ENCODE measurements around the gene GPC1. TPM values are rescaled to one million over a fixed set of nuclear protein-coding genes. Genes with fewer than 3 reads are reported as not detected.

The GPC1 gene
- total RNA-seq, 4 donors from 2014 or later, result 34.1 to 80.4 (median 53.3) TPM

DNA sequence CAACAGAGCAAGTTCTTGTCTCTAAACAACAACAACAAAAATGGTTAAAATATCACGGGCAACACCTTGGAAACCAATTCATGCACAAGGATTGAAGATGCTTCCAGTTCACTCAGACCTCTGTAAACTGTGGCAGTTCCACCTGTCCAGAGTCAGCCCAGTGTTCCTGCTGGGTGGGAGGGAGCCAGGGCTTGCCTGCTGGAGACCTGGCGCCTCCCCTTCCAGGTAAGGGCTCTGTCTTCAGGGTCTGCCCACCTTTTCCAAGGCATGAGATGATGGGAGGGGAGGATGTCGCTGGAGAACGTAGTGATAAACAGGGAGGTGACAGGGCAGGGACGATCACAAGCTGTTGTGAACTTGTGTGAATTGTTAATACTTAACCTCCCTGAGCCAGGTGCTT lies 9.8 kb upstream of the GPC1 start:
- TF ChIP-seq, protein P1, sequence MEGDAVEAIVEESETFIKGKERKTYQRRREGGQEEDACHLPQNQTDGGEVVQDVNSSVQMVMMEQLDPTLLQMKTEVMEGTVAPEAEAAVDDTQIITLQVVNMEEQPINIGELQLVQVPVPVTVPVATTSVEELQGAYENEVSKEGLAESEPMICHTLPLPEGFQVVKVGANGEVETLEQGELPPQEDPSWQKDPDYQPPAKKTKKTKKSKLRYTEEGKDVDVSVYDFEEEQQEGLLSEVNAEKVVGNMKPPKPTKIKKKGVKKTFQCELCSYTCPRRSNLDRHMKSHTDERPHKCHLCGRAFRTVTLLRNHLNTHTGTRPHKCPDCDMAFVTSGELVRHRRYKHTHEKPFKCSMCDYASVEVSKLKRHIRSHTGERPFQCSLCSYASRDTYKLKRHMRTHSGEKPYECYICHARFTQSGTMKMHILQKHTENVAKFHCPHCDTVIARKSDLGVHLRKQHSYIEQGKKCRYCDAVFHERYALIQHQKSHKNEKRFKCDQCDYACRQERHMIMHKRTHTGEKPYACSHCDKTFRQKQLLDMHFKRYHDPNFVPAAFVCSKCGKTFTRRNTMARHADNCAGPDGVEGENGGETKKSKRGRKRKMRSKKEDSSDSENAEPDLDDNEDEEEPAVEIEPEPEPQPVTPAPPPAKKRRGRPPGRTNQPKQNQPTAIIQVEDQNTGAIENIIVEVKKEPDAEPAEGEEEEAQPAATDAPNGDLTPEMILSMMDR (IDR thresholded peaks at IDR 0.05; ENCODE audit: low read depth), result no peak

GRCh38 chr2:240426845-240427721 lies 8.4 kb upstream of the GPC1 start:
- TF ChIP-seq, protein P1 (IDR thresholded peaks at IDR 0.05; ENCODE audit: low read depth), result no peak

DNA sequence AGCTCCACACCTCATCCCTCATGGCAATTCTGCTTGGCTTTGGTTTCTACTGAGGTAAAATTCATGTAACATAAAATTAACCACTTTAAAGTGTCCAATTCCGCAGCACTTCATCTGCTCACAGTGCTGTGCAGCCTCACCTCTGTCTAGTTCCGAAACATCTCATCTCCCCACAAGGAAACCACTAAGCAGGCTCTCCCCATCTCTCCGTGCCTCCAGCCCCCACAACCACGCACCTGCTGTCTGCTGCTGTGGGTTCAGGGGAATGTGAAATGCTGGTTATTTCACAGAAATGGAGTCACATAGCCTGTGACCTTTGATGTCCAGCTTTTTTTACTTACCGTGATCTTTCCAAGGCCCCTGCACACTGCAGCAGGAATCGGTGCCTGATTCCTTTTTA lies 7.7 kb upstream of the GPC1 start:
- TF ChIP-seq, protein P1 (IDR thresholded peaks at IDR 0.05; ENCODE audit: low read depth), result no peak

DNA sequence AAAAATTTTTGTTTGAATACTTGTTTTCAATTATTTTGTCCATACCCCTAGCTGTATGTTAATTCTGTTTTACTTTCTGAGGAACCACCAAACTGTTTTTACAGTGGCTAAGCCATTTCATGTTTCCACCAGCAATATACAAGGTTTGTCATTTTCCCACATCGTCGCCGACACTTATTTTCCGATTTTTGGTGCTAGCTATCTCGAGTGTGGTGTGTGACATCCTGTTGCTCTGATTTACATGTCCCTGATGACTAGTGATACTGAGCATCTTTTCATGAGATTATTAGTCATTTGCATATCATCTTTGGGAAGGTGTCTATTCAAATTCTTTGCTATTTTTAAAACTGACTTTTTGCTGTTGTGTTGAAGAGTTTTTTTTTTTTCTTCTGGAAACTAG lies 7.2 kb upstream of the GPC1 start:
- TF ChIP-seq, protein P1 (IDR thresholded peaks at IDR 0.05; ENCODE audit: low read depth), result no peak

- TF ChIP-seq, protein P1 (IDR thresholded peaks at IDR 0.05; ENCODE audit: low read depth), result no peak
Measured at GRCh38 chr2:240429341-240429871, 6.1 kb upstream of the GPC1 start.

- TF ChIP-seq, protein P1 (IDR thresholded peaks at IDR 0.05; ENCODE audit: low read depth), result no peak
Measured at GRCh38 chr2:240429872-240430491, 5.5 kb upstream of the GPC1 start.

DNA sequence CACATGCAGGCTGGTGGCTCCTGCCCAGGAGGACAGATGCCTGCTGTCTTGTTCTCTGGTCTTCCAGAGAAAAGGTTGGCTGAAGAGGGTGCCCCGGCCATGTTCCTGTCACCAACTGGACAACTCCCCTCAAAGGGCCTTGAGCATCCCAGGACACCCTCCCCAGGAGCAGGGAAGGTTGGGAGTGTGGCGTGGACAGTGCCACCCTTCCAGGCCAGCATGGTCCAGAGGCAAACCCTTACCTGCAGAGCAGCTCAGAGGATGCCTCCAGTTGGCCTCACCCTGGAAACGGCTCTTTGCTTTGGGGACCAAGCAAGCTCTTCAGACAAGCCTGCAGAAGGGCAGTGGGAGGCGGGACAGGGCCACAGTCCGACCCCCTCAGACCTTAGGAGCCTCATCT lies 4.9 kb upstream of the GPC1 start:
- TF ChIP-seq, protein P1 (IDR thresholded peaks at IDR 0.05; ENCODE audit: low read depth), result no peak
